Measurements from ENCODE around the gene MCF2L2.
"Not testable (repeated sequence)": the region's sequence is repeated elsewhere in the genome, so short reads cannot be mapped to it uniquely, and the experiment has no call there.

MCF2L2 gene

DNA sequence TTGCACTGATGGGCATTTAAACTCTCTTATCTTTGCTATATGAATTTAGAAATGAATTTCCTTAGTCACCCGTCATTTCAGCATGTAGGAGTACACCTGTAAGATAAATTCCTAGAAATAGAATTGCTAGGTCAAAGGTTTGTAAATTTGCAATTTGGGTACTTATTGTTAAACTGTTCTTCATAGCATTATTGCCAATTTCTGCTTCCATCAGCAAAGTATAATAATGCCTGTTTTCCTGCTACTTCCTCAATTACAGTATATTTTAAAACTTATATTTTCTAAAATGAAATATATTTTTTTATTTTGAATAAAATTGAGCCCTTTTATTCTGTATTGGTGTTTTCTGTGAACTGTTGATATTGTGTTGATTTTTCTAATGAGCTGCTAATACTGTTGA, 16.3 kb upstream of the MCF2L2 start:
- no peak for DNase-seq (ENCODE audit: low spot score)

GRCh38 chr3:183443395-183444385, 15.3 kb upstream of the MCF2L2 start:
- DNase-seq (ENCODE audit: low spot score) = no peak

DNA sequence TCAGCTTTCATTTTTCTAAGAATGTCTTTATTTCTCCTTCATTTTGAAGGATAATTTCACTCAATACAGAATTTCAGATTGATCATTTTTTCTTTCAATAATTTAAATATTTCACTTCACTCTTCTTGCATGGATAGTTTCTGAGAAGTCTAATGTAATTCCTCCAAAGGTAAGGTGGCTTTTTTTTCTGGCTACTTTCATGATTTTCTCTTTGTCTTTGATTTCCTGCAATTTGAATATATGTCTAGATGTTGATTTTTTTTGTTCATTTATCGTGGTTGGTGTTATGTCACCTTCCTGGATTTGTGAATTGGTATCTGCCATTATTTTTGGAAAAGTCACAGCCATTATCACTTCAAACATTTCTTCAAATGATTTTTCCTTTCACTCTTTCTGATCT, 14.6 kb upstream of the MCF2L2 start:
- no peak for DNase-seq (ENCODE audit: low spot score)

GRCh38 chr3:183440521-183440920, 12.1 kb upstream of the MCF2L2 start:
- not testable (repeated sequence) for DNase-seq (ENCODE audit: low spot score)

DNA sequence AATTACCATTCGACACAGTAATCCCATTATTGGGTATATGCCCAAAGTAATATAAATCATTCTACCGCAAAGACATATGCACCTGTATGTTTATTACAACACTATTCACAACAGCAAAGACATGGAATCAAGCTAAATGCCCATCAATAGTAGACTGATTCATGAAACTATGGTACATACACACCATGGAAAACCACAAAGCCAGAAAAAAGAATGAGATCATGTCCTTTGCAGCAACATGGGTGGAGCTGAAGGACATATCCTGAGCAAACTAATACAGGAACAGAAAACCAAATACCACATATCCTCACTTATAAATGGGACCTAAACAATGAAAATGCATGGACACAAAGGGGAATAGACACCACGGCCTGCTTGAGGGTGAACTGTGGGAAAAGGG, 11.1 kb upstream of the MCF2L2 start:
- no peak for DNase-seq (ENCODE audit: low spot score)

DNA sequence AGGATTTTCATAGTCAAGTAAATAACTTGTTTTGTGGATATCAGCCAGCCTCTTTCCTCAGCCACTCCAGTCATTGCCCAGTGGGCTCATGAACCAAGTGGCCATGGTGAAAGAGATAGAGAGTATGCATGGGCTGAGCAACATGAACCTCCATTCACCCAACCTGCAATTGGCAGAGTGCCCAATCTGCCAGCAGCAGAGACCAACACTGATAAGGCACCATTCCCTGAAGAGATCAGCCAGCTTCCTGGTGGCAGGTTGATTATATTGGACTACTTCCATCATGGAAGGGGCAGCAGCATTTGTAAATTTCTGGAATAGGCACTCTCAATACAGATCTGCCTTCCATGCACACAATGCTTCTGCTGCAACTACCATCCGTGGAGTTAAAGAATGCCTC, 10.3 kb upstream of the MCF2L2 start:
- DNase-seq (ENCODE audit: low spot score) = no peak

DNA sequence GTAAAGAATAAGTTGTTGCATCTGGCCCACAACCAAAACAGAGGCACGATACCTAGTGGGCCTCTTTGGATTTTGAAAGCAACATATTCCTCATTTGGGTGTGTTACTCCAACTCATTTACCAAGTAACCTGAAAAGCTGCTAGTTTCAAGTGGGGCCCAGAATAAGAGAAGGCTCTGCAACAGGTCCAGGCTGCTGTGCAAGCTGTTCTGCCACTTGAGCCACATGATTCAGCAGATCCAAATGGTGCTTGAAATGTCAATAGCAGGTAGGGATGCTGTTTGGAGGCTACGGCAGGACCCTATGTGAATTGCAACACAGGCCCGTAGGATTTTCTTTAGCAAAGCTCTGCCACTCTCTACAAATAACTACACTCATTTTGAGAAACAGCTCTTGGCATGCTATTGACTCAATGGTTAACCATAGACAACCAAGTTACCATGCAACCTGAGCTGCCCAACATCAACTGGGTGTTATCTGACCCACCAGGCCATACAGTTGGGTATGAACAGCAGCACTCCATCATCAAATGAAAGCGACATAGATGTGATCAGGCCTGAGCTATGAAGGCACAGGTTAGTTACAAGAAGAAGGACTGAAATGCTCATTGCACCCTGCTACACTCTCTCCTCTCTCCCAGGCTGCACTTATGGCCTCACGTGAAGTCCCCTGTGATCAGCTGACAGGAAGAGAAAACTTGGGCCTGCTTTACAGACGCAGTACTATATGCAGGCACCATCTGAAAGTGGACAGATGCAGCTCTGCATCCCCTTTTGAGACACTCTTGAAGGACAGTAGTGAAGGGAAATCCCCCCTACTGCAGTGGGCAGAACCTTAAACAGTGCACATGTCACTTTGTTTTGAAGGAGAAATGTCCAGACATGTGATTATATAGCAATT, 9.5 kb upstream of the MCF2L2 start:
- no peak for DNase-seq (ENCODE audit: low spot score)

DNA sequence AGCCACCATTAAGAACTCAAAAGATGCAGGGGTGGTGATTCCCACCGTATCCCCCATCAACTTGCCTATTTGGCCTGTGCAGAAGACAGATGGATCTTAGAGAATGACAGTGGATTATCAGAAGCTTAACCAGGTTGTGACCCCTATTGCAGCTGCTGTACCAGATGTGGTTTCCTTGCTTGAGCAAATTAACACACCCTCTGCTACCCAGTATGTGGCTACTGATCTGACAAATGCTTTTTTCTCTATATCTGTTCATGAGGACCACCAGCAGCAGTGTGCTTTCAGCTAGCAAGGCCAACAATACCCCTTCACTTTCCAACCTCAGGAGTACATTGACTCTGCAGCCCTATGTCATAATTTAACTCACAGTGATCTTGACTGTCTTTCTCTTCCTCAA, 8.6 kb upstream of the MCF2L2 start:
- no peak for DNase-seq (ENCODE audit: low spot score)

- DNase-seq (ENCODE audit: low spot score) = no peak
Observed at GRCh38 chr3:183435661-183436060, 7.2 kb upstream of the MCF2L2 start.

DNA sequence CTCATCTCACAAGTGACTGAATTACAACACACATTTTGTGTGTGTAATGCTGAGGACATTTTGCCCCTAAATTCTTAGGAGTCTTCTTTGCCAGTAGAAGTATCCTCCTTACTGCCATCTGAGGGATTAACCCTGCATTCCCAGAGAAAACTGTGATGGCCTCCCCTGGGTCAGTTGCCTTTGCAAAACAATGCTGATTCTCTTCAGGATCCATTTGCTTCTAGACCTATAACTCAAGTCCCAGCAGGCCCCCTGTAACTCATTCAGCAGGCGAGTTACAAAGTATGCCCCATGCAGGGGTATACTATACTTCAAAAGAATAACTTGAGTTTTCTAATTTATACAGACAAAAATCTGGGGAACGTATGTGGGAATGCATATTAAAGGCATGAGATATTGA, 6.6 kb upstream of the MCF2L2 start:
- no peak for DNase-seq (ENCODE audit: low spot score)

- no peak for DNase-seq (ENCODE audit: low spot score)
Observed at GRCh38 chr3:183434503-183434902, 6.1 kb upstream of the MCF2L2 start.

GRCh38 chr3:183430325-183430957, 2.0 kb upstream of the MCF2L2 start:
- no peak for DNase-seq (ENCODE audit: low spot score)

GRCh38 chr3:183427876-183428446, 458 bp downstream of the MCF2L2 start:
- DNase-seq (ENCODE audit: low spot score) = peak; percentile 60

GRCh38 chr3:183427196-183427875, 1.1 kb downstream of the MCF2L2 start:
- no peak for DNase-seq (ENCODE audit: low spot score)

- not testable (repeated sequence) for DNase-seq (ENCODE audit: low spot score)
Observed at GRCh38 chr3:183418807-183419206, 9.6 kb downstream of the MCF2L2 start.

GRCh38 chr3:183411216-183411922, 17.1 kb downstream of the MCF2L2 start:
- DNase-seq (ENCODE audit: low spot score) = no peak

DNA sequence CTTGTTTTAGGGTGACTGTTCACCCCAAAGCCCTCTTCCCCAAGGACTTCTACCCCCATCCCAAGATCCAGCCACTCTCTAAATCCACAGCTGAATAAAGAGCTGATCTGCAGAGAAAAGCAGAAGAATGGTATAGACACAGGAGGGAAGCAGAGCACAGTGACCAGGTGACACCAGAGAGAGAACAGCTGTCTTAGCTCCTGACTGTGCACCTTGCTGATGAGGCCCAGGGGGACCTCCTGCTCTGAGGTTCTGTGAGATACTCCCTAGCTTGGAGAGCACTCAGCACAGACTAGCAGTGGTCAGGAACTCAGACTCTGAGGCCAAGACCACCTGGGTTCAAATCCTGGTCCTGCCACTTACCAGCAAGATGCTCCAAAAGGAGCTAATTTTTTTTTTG, 17.7 kb downstream of the MCF2L2 start:
- no peak for DNase-seq (ENCODE audit: low spot score)

DNA sequence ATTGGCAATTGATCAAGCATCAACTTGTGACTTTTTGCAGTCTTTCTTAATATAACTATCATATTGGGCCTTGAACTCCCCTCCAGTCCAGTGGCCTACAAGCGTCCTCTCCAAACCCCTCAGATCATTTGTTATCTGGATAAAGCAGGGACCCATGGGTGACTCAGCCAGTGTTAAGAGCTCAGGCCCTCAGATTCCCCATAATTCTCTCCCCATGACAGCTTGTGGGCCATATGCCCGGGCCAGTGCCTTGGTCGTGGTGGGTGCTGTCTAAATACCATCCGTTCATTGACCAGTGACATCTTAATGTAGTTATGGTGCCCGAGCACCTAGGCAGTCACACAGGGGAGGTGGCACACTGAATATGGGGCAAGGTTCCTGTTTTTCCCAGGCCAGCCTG, 18.1 kb downstream of the MCF2L2 start:
- no peak for DNase-seq (ENCODE audit: low spot score)

GRCh38 chr3:183409219-183409618, 19.2 kb downstream of the MCF2L2 start:
- DNase-seq (ENCODE audit: low spot score) = no peak

DNA sequence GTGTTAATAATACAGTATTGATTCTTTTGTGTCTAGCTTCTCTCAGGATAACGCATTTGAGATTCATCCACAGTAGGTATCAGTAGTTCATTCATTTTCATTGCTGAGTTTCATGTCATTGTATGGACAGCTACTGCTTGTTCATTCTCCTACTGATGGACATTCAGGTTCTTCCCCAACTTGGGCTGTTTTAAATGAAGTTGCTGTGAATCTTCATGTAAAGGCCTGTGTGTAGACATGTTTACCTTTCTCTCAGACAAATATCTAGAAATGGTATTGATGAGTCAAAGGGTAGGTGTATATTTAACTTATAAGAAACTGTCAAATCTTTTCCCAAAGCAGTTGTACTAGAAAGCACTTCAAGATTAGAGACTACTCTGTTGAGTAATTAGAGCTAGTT, 26.7 kb downstream of the MCF2L2 start:
- no peak for DNase-seq (ENCODE audit: low spot score)

DNA sequence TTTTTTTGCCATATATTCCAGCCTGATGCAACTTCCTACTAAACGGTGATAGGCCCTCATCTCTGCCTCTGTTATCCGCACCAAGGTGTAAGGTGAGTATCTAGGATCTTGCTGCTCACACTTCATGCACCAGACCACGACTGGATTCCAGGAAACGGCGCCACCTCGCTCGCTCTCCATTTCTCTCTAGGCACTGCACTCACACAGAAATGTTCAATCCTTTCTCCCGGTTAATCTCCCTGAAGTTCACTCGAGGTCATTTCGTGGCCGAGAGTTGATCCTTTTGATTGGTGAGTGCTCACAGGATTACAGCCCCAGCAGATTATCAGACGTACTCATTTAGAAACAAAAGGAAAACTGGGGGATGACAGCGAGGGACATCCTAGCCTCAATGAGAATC, 28.1 kb downstream of the MCF2L2 start:
- peak; percentile 62 for DNase-seq (ENCODE audit: low spot score)
